ENCODE data around the gene UBQLN4. TPM values are rescaled to one million over a fixed set of nuclear protein-coding genes. Genes with fewer than 3 reads are reported as not detected.

UBQLN4 gene
- total and polyA plus RNA-seq, 9 of the 15 experiments (the other 6 are each of a cell fraction or from before 2014, with no cell fraction given), result 13.5 to 65.5 (median 37.0) TPM

- WGBS (ENCODE audit: insufficient coverage, low coverage, missing lambda C conversion rate), result 32% methylated on average over 2 of the region's 2 CpGs
- Histone ChIP-seq H3K27ac (ENCODE audit: extremely low read depth, low read depth, low read length) (peak overlapping the region; percentile 42; the same call in 1 of the 3 replicates), H3K79me2 (ENCODE audit: control insufficient read depth, insufficient read depth, low read length) (no peaks in the 10 kb centered on the region), H2AFZ (ENCODE audit: low read depth, low read length) (peak overlapping the region; percentile 64), H3K9me3 (replicated peaks; ENCODE audit: control insufficient read depth, insufficient read depth, low read depth, low read length) (no peaks in the 10 kb centered on the region), H3K36me3 (ENCODE audit: control insufficient read depth, insufficient read depth, low read length) (peaks cover 4% of the 10 kb centered on the region; the same call in 2 of the 3 replicates), H4K20me1 (replicated peaks; ENCODE audit: control insufficient read depth, insufficient read depth, low read length) (no peaks in the 10 kb centered on the region), H3K4me2 (ENCODE audit: insufficient read depth, low read length) (peak overlapping the region; percentile 65), H3K4me1 (replicated peaks in 1 of 2; ENCODE audit: control insufficient read depth in 2 of 2, insufficient read depth in 2 of 2, low read length in 2 of 2) (peaks cover 22 to 34% of the 10 kb centered on the region in 2 experiments; a peak in 4 of 5 replicates), H3K9ac (ENCODE audit: insufficient read depth in 1 of 2, low read depth in 2 of 2, low read length in 2 of 2) (0 out of 4 replicates have a peak overlapping the region, but pooled peaks of 1 of the 2 experiments have one; percentile 4), H3K27me3 (ENCODE audit: control insufficient read depth in 2 of 2, insufficient read depth in 2 of 2, low read length in 2 of 2) (no peaks in the 10 kb centered on the region), H3K9me1 (ENCODE audit: control insufficient read depth, insufficient read depth, low read length) (no peaks in the 10 kb centered on the region), H3K4me3 (no peak overlapping the region)
- ATAC-seq, result no peak
- no peak for DNase-seq (ENCODE audit: extremely low read depth in 1 of 4, low spot score in 3 of 4)
- in situ Hi-C loops (cut with MboI) (no loop called here), intact Hi-C loops (cut with micrococcal nuclease) (loop anchor here (5.0 kb wide), 1 partner anchor 63 kb away; no protein-coding TSS in a partner anchor)
- no peak for FAIRE-seq
- POLR2A ChIA-PET, result interaction anchor here (0.5 to 4.0 kb wide), 13 partner anchors 13 to 1691 kb away, joined by 3 to 19 read pairs (median 3); partner anchors contain the start of gene SSR2
- CTCF ChIA-PET (ENCODE audit: low intra/inter-chr PET ratio), result no interaction called here
- BruUV-seq (replicated peaks), result no TSS peak
- TF ChIP-seq CBFA2T3 (IDR thresholded peaks at IDR 0.05) (no peak), GATA2 (CRISPR knock-in tag; IDR thresholded peaks at IDR 0.05) (peak; percentile 40; the same call in 1 of the 2 replicates)
These were observed 49.7 kb downstream of the UBQLN4 start for GRCh38 chr1:156003923-156004188.

GRCh38 chr1:156002188-156002911 is 51.2 kb downstream of the UBQLN4 start:
- peak overlapping the region; percentile 96 for H2AFZ ChIP-seq (ENCODE audit: low read depth, low read length)
- TF ChIP-seq, protein P1, sequence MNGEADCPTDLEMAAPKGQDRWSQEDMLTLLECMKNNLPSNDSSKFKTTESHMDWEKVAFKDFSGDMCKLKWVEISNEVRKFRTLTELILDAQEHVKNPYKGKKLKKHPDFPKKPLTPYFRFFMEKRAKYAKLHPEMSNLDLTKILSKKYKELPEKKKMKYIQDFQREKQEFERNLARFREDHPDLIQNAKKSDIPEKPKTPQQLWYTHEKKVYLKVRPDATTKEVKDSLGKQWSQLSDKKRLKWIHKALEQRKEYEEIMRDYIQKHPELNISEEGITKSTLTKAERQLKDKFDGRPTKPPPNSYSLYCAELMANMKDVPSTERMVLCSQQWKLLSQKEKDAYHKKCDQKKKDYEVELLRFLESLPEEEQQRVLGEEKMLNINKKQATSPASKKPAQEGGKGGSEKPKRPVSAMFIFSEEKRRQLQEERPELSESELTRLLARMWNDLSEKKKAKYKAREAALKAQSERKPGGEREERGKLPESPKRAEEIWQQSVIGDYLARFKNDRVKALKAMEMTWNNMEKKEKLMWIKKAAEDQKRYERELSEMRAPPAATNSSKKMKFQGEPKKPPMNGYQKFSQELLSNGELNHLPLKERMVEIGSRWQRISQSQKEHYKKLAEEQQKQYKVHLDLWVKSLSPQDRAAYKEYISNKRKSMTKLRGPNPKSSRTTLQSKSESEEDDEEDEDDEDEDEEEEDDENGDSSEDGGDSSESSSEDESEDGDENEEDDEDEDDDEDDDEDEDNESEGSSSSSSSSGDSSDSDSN (IDR thresholded peaks at IDR 0.05; ENCODE audit: borderline replicate concordance in 1 of 2, low read depth in 2 of 2, low read length in 2 of 2), result no peak
- TF ChIP-seq FOXK1 (CRISPR knock-in tag; IDR thresholded peaks at IDR 0.05; ENCODE audit: borderline replicate concordance), result 0 out of 2 replicates have a peak, but pooled peaks have one; percentile 1
- TF ChIP-seq ZNF507 (tag; conservative IDR thresholded peaks at IDR 0.05), result no peak
- no peak for TF ChIP-seq SAFB (IDR thresholded peaks at IDR 0.05; ENCODE audit: borderline replicate concordance, low read depth, low read length)
- no peak for TF ChIP-seq ILK (tag; IDR thresholded peaks at IDR 0.05; ENCODE audit: borderline replicate concordance, low read depth)
- TF ChIP-seq SIRT6 (IDR thresholded peaks at IDR 0.05; ENCODE audit: low read depth, low read length), result no peak
- TF ChIP-seq NR2C1 (IDR thresholded peaks at IDR 0.05), result no peak
- TF ChIP-seq NR2C1 (tag; IDR thresholded peaks at IDR 0.05), result no peak

More at GRCh38 chr1:156002188-156002911, 51.2 kb downstream of the UBQLN4 start:
- no peaks in the 10 kb centered on the region for H3K9me3 ChIP-seq (replicated peaks; ENCODE audit: control insufficient read depth, insufficient read depth, low read depth, low read length)
- peak overlapping the region; percentile 68; the same call in 1 of the 3 replicates for H3K27ac ChIP-seq (ENCODE audit: extremely low read depth, low read depth, low read length)
- ATAC-seq (peak; percentile 12), DNase-seq (ENCODE audit: extremely low read depth in 1 of 4, low spot score in 3 of 4) (no peak), FAIRE-seq (no peak)
- intact Hi-C loops (cut with micrococcal nuclease), result loop anchor here (5.0 kb wide), 1 partner anchor 65 kb away; no protein-coding TSS in a partner anchor
- no peaks in the 10 kb centered on the region for H3K36me3 ChIP-seq (ENCODE audit: control insufficient read depth, insufficient read depth, low read length)
- POLR2A ChIA-PET, result interaction anchor here (0.7 to 4.0 kb wide), 9 partner anchors 14 to 642 kb away, joined by 3 to 19 read pairs (median 5); partner anchors contain the start of genes KHDC4 and SSR2
- H4K20me1 ChIP-seq (replicated peaks; ENCODE audit: control insufficient read depth, insufficient read depth, low read length), result no peaks in the 10 kb centered on the region
- H3K4me3 ChIP-seq, result no peak overlapping the region
- no peaks in the 10 kb centered on the region for H3K79me2 ChIP-seq (ENCODE audit: control insufficient read depth, insufficient read depth, low read length)
- H3K9ac ChIP-seq (ENCODE audit: insufficient read depth in 1 of 2, low read depth in 2 of 2, low read length in 2 of 2), result peak overlapping the region in 1 of 2 experiments; percentile 52; a peak in 2 of 4 replicates
- H3K9me1 ChIP-seq (ENCODE audit: control insufficient read depth, insufficient read depth, low read length), result no peaks in the 10 kb centered on the region
- H3K4me2 ChIP-seq (ENCODE audit: insufficient read depth, low read length), result 0 out of 2 replicates have a peak overlapping the region, but pooled peaks have one; percentile 58
- in situ Hi-C loops (cut with MboI), result no loop called here
- peaks cover 22 to 34% of the 10 kb centered on the region in 2 experiments; a peak in 4 of 5 replicates for H3K4me1 ChIP-seq (replicated peaks in 1 of 2; ENCODE audit: control insufficient read depth in 2 of 2, insufficient read depth in 2 of 2, low read length in 2 of 2)
- H3K27me3 ChIP-seq (ENCODE audit: control insufficient read depth in 2 of 2, insufficient read depth in 2 of 2, low read length in 2 of 2), result no peaks in the 10 kb centered on the region
- CTCF ChIA-PET (ENCODE audit: low intra/inter-chr PET ratio), result no interaction called here
- 54% methylated on average over 3 of the region's 3 CpGs for WGBS (ENCODE audit: insufficient coverage, low coverage, missing lambda C conversion rate)
- BruUV-seq (replicated peaks), result no TSS peak
